Stomach smooth muscle (tissue), 2 donors: ENCODE measurements around the gene ADK.
"Not testable (repeated sequence)": the region's sequence is repeated elsewhere in the genome, so short reads cannot be mapped to it uniquely, and the experiment has no call there.

ENCODE experiments used
- H3K27ac ChIP-seq: one replicate; pipeline ENCODE4 v1.7.0; 2013; ENCODE audit warnings: mild to moderate bottlenecking, low read length, inconsistent platforms
- H3K27me3 ChIP-seq, 2 donors: one replicate each; pipeline ENCODE4 v1.7.0; 2013; ENCODE audit warnings: low read length in 2 of 2; ENCODE audit not compliant: insufficient read depth in 2 of 2, control insufficient read depth in 1 of 2
- H3K36me3 ChIP-seq, 2 donors: one replicate each; pipeline ENCODE4 v1.7.0; 2013; ENCODE audit warnings: low read length in 2 of 2; ENCODE audit not compliant: control insufficient read depth in 2 of 2, insufficient read depth in 2 of 2
- H3K4me1 ChIP-seq: one replicate; pipeline ENCODE4 v1.7.0; 2013; ENCODE audit warnings: low read length; ENCODE audit not compliant: control insufficient read depth, insufficient read depth
- H3K4me3 ChIP-seq, 2 donors: one replicate each; pipeline ENCODE4 v1.7.0; 2013; ENCODE audit warnings: low read length in 2 of 2
- H3K9ac ChIP-seq, 2 donors: one replicate each; pipeline ENCODE4 v1.7.0; 2013; ENCODE audit warnings: low read length in 2 of 2, mild to moderate bottlenecking in 1 of 2
- H3K9me3 ChIP-seq, 2 donors: one replicate each; pipeline ENCODE4 v1.7.0; 2013; ENCODE audit warnings: low read length in 2 of 2; ENCODE audit not compliant: control insufficient read depth in 2 of 2
- donor health status: healthy.
- donor health status: Pancreatic carcinoma.

ADK gene

GRCh38 chr10:74207691-74208480 is 56.9 kb downstream of the ADK start:
- Histone ChIP-seq H3K36me3 (no peaks in the 10 kb centered on the region), H3K4me1 (no peaks in the 10 kb centered on the region), H3K9me3 (no peaks in the 10 kb centered on the region), H3K27ac (no peak overlapping the region), H3K27me3 (no peaks in the 10 kb centered on the region), H3K9ac (no peak overlapping the region), H3K4me3 (no peak overlapping the region)

- no peak overlapping the region for H3K9ac ChIP-seq
- H3K4me1 ChIP-seq, result no peaks in the 10 kb centered on the region
- H3K4me3 ChIP-seq, result no peak overlapping the region
- H3K27me3 ChIP-seq, result no peaks in the 10 kb centered on the region
- no peaks in the 10 kb centered on the region for H3K9me3 ChIP-seq
- no peak overlapping the region for H3K27ac ChIP-seq
- no peaks in the 10 kb centered on the region for H3K36me3 ChIP-seq
Observed at GRCh38 chr10:74208997-74209396, 58.0 kb downstream of the ADK start.

GRCh38 chr10:74213019-74213418 is 62.0 kb downstream of the ADK start:
- no peak overlapping the region for H3K4me3 ChIP-seq
- H3K27ac ChIP-seq, result no peak overlapping the region
- no peaks in the 10 kb centered on the region for H3K4me1 ChIP-seq
- no peak overlapping the region for H3K9ac ChIP-seq
- no peaks in the 10 kb centered on the region for H3K9me3 ChIP-seq
- H3K36me3 ChIP-seq, result no peaks in the 10 kb centered on the region
- H3K27me3 ChIP-seq, result no peaks in the 10 kb centered on the region

GRCh38 chr10:74213571-74214162 is 62.6 kb downstream of the ADK start:
- Histone ChIP-seq H3K27me3 (no peaks in the 10 kb centered on the region), H3K4me1 (no peaks in the 10 kb centered on the region), H3K27ac (no peak overlapping the region), H3K9ac (no peak overlapping the region), H3K4me3 (no peak overlapping the region), H3K9me3 (no peaks in the 10 kb centered on the region), H3K36me3 (no peaks in the 10 kb centered on the region)

- not testable (repeated sequence) for H3K9me3 ChIP-seq, H3K4me1 ChIP-seq, H3K4me3 ChIP-seq, H3K27me3 ChIP-seq, H3K36me3 ChIP-seq, H3K9ac ChIP-seq, H3K27ac ChIP-seq
Observed at GRCh38 chr10:74217110-74217509, 66.1 kb downstream of the ADK start.

GRCh38 chr10:74222467-74222866 is 71.4 kb downstream of the ADK start:
- H3K36me3 ChIP-seq, H3K4me1 ChIP-seq, H3K9ac ChIP-seq, H3K27ac ChIP-seq, H3K4me3 ChIP-seq, H3K27me3 ChIP-seq, H3K9me3 ChIP-seq: not testable (repeated sequence)

GRCh38 chr10:74223755-74224529 is 72.9 kb downstream of the ADK start:
- Histone ChIP-seq H3K9ac (no peak overlapping the region), H3K27me3 (no peaks in the 10 kb centered on the region), H3K4me1 (no peaks in the 10 kb centered on the region), H3K4me3 (no peak overlapping the region), H3K36me3 (no peaks in the 10 kb centered on the region), H3K27ac (no peak overlapping the region), H3K9me3 (no peaks in the 10 kb centered on the region)

GRCh38 chr10:74227697-74228424 is 76.8 kb downstream of the ADK start:
- Histone ChIP-seq H3K4me1 (no peaks in the 10 kb centered on the region), H3K36me3 (no peaks in the 10 kb centered on the region), H3K27ac (no peak overlapping the region), H3K27me3 (no peaks in the 10 kb centered on the region), H3K9ac (no peak overlapping the region), H3K4me3 (no peak overlapping the region), H3K9me3 (no peaks in the 10 kb centered on the region)

GRCh38 chr10:74231375-74231774 is 80.4 kb downstream of the ADK start:
- no peak overlapping the region for H3K4me3 ChIP-seq
- H3K9ac ChIP-seq, result no peak overlapping the region
- H3K27me3 ChIP-seq, result no peaks in the 10 kb centered on the region
- H3K9me3 ChIP-seq, result no peaks in the 10 kb centered on the region
- H3K36me3 ChIP-seq, result no peaks in the 10 kb centered on the region
- H3K4me1 ChIP-seq, result no peaks in the 10 kb centered on the region
- no peak overlapping the region for H3K27ac ChIP-seq

- Histone ChIP-seq H3K9me3 (no peaks in the 10 kb centered on the region), H3K36me3 (no peaks in the 10 kb centered on the region), H3K27me3 (no peaks in the 10 kb centered on the region), H3K4me3 (no peak overlapping the region), H3K4me1 (no peaks in the 10 kb centered on the region), H3K9ac (no peak overlapping the region), H3K27ac (no peak overlapping the region)
Observed at GRCh38 chr10:74233281-74233680, 82.3 kb downstream of the ADK start.
